SU-DHL-6 (cell line): ENCODE measurements around the gene NT5C3A.

Source experiments
- EZH2phosphoT487 ChIP-seq: fragments of 200-600 bp; sonication (generic), shearing (Covaris generic); conservative IDR thresholded peaks from 2 replicates; pipeline ENCODE4 v1.6.1; 2018; ENCODE audit warnings: mild to moderate bottlenecking, antibody characterized with exemption, low read length, moderate library complexity, mixed read lengths
- TF ChIP-seq, protein P1 (sequence below): fragments of 200-600 bp; sonication (generic); IDR thresholded peaks from one replicate; pipeline ENCODE4 v1.5.1; 2017; ENCODE audit warnings: antibody characterized with exemption, mild to moderate bottlenecking, low read length, moderate library complexity; ENCODE audit not compliant: insufficient read depth, poor library complexity, severe bottlenecking

DNA sequence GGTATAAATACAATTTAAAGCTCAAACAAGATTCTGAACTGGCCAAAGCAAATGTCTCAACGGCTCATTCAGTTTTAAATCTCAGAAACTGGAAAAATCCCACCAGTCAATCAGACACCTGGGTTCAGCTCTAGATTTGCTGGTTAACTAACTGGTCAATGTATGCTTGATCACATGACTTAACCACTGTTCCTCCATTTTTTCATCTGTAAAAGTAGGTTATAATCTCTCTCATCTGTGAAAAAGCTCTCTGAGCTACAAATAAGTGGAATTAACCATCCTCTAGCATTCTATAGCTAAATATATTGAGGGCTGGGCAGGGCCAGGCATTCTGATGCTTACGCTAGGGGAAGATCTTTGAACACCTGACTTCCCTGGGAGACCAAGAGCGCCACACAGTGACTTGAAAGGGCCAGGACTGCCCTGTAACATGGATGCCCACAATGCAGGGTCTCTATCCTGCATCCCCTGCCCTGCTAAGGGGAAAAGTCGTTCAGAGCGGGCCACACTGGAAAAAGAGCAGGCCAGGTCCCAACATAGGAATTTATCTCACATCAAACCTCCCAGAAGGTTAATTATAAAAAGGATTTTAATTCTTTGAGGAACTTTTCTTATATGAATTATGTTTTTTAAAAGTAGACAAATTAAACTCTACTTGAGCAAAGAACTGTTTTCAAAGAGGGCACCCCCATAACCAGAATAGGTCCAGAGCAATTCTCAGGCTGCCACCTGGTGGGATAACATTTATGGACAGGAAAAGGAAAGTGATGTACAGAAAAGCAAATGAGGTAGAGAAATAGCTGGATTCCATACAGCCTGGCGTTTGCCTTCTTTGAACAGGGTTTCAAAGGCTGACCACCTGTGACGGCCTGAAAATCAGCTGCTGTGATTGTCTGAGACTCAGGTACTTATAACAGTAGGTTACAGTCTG, 44.8 kb upstream of the NT5C3A start:
- TF ChIP-seq, protein P1, sequence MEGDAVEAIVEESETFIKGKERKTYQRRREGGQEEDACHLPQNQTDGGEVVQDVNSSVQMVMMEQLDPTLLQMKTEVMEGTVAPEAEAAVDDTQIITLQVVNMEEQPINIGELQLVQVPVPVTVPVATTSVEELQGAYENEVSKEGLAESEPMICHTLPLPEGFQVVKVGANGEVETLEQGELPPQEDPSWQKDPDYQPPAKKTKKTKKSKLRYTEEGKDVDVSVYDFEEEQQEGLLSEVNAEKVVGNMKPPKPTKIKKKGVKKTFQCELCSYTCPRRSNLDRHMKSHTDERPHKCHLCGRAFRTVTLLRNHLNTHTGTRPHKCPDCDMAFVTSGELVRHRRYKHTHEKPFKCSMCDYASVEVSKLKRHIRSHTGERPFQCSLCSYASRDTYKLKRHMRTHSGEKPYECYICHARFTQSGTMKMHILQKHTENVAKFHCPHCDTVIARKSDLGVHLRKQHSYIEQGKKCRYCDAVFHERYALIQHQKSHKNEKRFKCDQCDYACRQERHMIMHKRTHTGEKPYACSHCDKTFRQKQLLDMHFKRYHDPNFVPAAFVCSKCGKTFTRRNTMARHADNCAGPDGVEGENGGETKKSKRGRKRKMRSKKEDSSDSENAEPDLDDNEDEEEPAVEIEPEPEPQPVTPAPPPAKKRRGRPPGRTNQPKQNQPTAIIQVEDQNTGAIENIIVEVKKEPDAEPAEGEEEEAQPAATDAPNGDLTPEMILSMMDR, result peak; percentile 69
- TF ChIP-seq EZH2phosphoT487, result no peak
